GM18502 (cell line): Measurements from ENCODE around the gene BACH1.
"Not testable (repeated sequence)": the region's sequence is repeated elsewhere in the genome, so short reads cannot be mapped to it uniquely, and the experiment has no call there.

Experiments used
- ATAC-seq: cut with Tn5 transposase; IDR thresholded peaks from one replicate; pipeline ENCODE4 v1.9.1; 2021; ENCODE audit warnings: mild to moderate bottlenecking; ENCODE audit not compliant: unreplicated experiment, poor library complexity

Gene BACH1

GRCh38 chr21:29298348-29299045, at the start of gene BACH1:
TSS of gene BACH1 (plus strand) at chr21:29298922. CDS start at chr21:29321281, 22,359 bp downstream.
- peak; percentile 63 for ATAC-seq

- not testable (repeated sequence) for ATAC-seq
Measured at GRCh38 chr21:29249289-29249688, 49.4 kb upstream of the BACH1 start.

- no peak for ATAC-seq
Measured at GRCh38 chr21:29250636-29251035, 48.1 kb upstream of the BACH1 start.

GRCh38 chr21:29253861-29254260, 44.9 kb upstream of the BACH1 start:
- ATAC-seq, result not testable (repeated sequence)

- no peak for ATAC-seq
Measured at GRCh38 chr21:29254550-29254949, 44.2 kb upstream of the BACH1 start.

GRCh38 chr21:29256126-29256910, 42.4 kb upstream of the BACH1 start:
- no peak for ATAC-seq

GRCh38 chr21:29257701-29258100, 41.0 kb upstream of the BACH1 start:
- no peak for ATAC-seq

- ATAC-seq, result no peak
Measured at GRCh38 chr21:29258626-29259338, 39.9 kb upstream of the BACH1 start.

- ATAC-seq, result no peak
Measured at GRCh38 chr21:29260461-29260860, 38.3 kb upstream of the BACH1 start.

GRCh38 chr21:29261555-29262540, 36.9 kb upstream of the BACH1 start:
- ATAC-seq, result no peak

GRCh38 chr21:29264721-29265120, 34.0 kb upstream of the BACH1 start:
- no peak for ATAC-seq

GRCh38 chr21:29265690-29266479, 32.8 kb upstream of the BACH1 start:
- peak; percentile 58 for ATAC-seq

- ATAC-seq, result no peak
Measured at GRCh38 chr21:29267666-29268065, 31.1 kb upstream of the BACH1 start.

GRCh38 chr21:29271927-29272333, 26.8 kb upstream of the BACH1 start:
- ATAC-seq, result no peak

- no peak for ATAC-seq
Measured at GRCh38 chr21:29277442-29277841, 21.3 kb upstream of the BACH1 start.

GRCh38 chr21:29279558-29279957, 19.2 kb upstream of the BACH1 start:
- no peak for ATAC-seq

GRCh38 chr21:29281801-29282200, 16.9 kb upstream of the BACH1 start:
- not testable (repeated sequence) for ATAC-seq

- ATAC-seq, result no peak
Measured at GRCh38 chr21:29287383-29287782, 11.3 kb upstream of the BACH1 start.

- ATAC-seq, result no peak
Measured at GRCh38 chr21:29288239-29288638, 10.5 kb upstream of the BACH1 start.
